H1 (cell line): ENCODE measurements around the gene GGA1. TPM values are rescaled to one million over a fixed set of nuclear protein-coding genes. Genes with fewer than 3 reads are reported as not detected.

Experiments
- CTCF ChIA-PET: fragments of 300-600 bp; sonication (Branson Sonifier 250); formaldehyde crosslinking; loops from one replicate; lab custom pipeline; 2021; ENCODE audit not compliant: partially characterized antibody; lab: Charles Lee
- POLR2A ChIA-PET: fragments of 300-600 bp; sonication (Branson Sonifier 250); formaldehyde crosslinking; loops from one replicate; lab custom pipeline; 2021; ENCODE audit warnings: inconsistent platforms; ENCODE audit not compliant: partially characterized antibody; lab: Charles Lee
- DNase-seq, 2 experiments: peaks; one replicate each; pipeline versions ENCODE4 v3.0.0 to v3.0.0-alpha.2; 2010 to 2022; ENCODE audit warnings: low spot score in 2 of 2, low read depth in 1 of 2, mixed read lengths in 1 of 2
- FAIRE-seq: peaks from 2 replicates; lab custom pipeline; 2011; peaks lifted over from hg19 to GRCh38; lab: Jason Lieb, UNC
- H2AFZ ChIP-seq: 2 replicates; pipeline ENCODE4 v1.8.1; 2012; ENCODE audit warnings: low read length, inconsistent platforms
- H2AK5ac ChIP-seq: 2 replicates; pipeline ENCODE4 v1.6.1; 2013; ENCODE audit warnings: low read depth, low read length
- H2BK120ac ChIP-seq: replicated peaks from 2 replicates; pipeline ENCODE3; 2013; ENCODE audit warnings: low read depth, low read length, inconsistent platforms
- H2BK12ac ChIP-seq: 2 replicates; pipeline ENCODE4 v1.6.1; 2013; ENCODE audit warnings: low read depth, low read length
- H2BK15ac ChIP-seq: 2 replicates; pipeline ENCODE4 v1.6.1; 2013; ENCODE audit warnings: low read length
- H2BK20ac ChIP-seq: 2 replicates; pipeline ENCODE4 v1.6.1; 2013; ENCODE audit warnings: low read length
- H2BK5ac ChIP-seq: 2 replicates; pipeline ENCODE4 v1.6.1; 2013; ENCODE audit warnings: low read depth, low read length
- H3K14ac ChIP-seq: 2 replicates; pipeline ENCODE4 v1.6.1; 2013; ENCODE audit warnings: inconsistent platforms; ENCODE audit not compliant: insufficient read length
- H3K18ac ChIP-seq: 2 replicates; pipeline ENCODE4 v1.6.1; 2013; ENCODE audit warnings: low read length; ENCODE audit errors: extremely low read depth
- H3K23ac ChIP-seq: 2 replicates; pipeline ENCODE4 v1.6.1; 2013; ENCODE audit warnings: inconsistent platforms; ENCODE audit not compliant: insufficient read length
- H3K23me2 ChIP-seq: 2 replicates; pipeline ENCODE4 v1.6.1; 2013; ENCODE audit warnings: low read depth, low read length
- H3K27ac ChIP-seq: 2 replicates; pipeline ENCODE4 v1.6.1; 2011; ENCODE audit warnings: low read depth, low read length, inconsistent platforms
- H3K27me3 ChIP-seq, 4 experiments: replicated peaks in 1 of 4; 1 replicate in 1 of 4; 2 replicates in 3 of 4; pipeline versions ENCODE4 v1.6.1 to v1.8.1; 2011 to 2013; ENCODE audit warnings: low read length in 3 of 4, mild to moderate bottlenecking in 3 of 4, inconsistent platforms in 2 of 4, mixed read lengths in 2 of 4, moderate library complexity in 1 of 4; ENCODE audit not compliant: control insufficient read depth in 3 of 4, insufficient read depth in 3 of 4; ENCODE audit errors: extremely low read depth in 1 of 4
- H3K36me3 ChIP-seq, 4 experiments: 2 replicates each; pipeline versions ENCODE4 v1.6.1 to v1.8.1; 2011 to 2013; ENCODE audit warnings: mild to moderate bottlenecking in 4 of 4, low read length in 3 of 4, moderate library complexity in 2 of 4, control low read depth in 1 of 4, inconsistent platforms in 1 of 4; ENCODE audit not compliant: insufficient read depth in 4 of 4, control insufficient read depth in 2 of 4
- H3K4ac ChIP-seq: replicated peaks from 2 replicates; pipeline ENCODE3; 2013; ENCODE audit warnings: low read length, low read depth, mixed read lengths, inconsistent platforms; ENCODE audit not compliant: insufficient read length
- H3K4me1 ChIP-seq, 4 experiments: replicated peaks in 1 of 4; 1 replicate in 1 of 4; 2 replicates in 3 of 4; pipeline versions ENCODE4 v1.6.1 to v1.8.1; 2011 to 2013; ENCODE audit warnings: low read length in 3 of 4, inconsistent platforms in 2 of 4, mixed read lengths in 1 of 4; ENCODE audit not compliant: insufficient read depth in 4 of 4, control insufficient read depth in 3 of 4
- H3K4me2 ChIP-seq, 2 experiments: 2 replicates each; pipeline versions ENCODE4 v1.6.1 to v1.8.1; 2011 to 2013; ENCODE audit warnings: low read depth in 2 of 2, low read length in 2 of 2, control low read depth in 1 of 2, inconsistent platforms in 1 of 2, mild to moderate bottlenecking in 1 of 2; ENCODE audit not compliant: insufficient read depth in 1 of 2
- H3K4me3 ChIP-seq, 4 experiments: fragments of 200-600, 300-600 bp in 1 of 4; sonication (generic), shearing (Covaris generic), sonication (Bioruptor Twin) in 1 of 4; 2 replicates each; pipeline versions ENCODE4 v1.5.1 to v1.8.1; 2011 to 2016; ENCODE audit warnings: low read length in 4 of 4, low read depth in 3 of 4, control low read depth in 2 of 4, inconsistent platforms in 2 of 4, mild to moderate bottlenecking in 2 of 4, mixed read lengths in 1 of 4, moderate library complexity in 1 of 4; ENCODE audit not compliant: insufficient read depth in 2 of 4; ENCODE audit errors: extremely low read depth in 1 of 4
- H3K56ac ChIP-seq: replicated peaks from 2 replicates; pipeline ENCODE3; 2013; ENCODE audit warnings: low read depth, mild to moderate bottlenecking, mixed read lengths, low read length, inconsistent platforms; ENCODE audit not compliant: insufficient read length
- H3K79me1 ChIP-seq: 2 replicates; pipeline ENCODE4 v1.6.1; 2013; ENCODE audit warnings: low read depth, low read length, control low read depth
- H3K79me2 ChIP-seq, 2 experiments: 2 replicates each; pipeline versions ENCODE4 v1.6.1 to v1.8.1; 2012 to 2013; ENCODE audit warnings: low read length in 2 of 2, mild to moderate bottlenecking in 2 of 2, inconsistent platforms in 1 of 2; ENCODE audit not compliant: insufficient read depth in 2 of 2, control insufficient read depth in 1 of 2
- H3K9ac ChIP-seq, 4 experiments: replicated peaks in 1 of 4; 1 replicate in 1 of 4; 2 replicates in 3 of 4; pipeline versions ENCODE4 v1.6.1 to v1.8.1; 2011 to 2013; ENCODE audit warnings: low read depth in 3 of 4, low read length in 3 of 4, control low read depth in 2 of 4, mild to moderate bottlenecking in 2 of 4, moderate library complexity in 2 of 4, inconsistent platforms in 1 of 4; ENCODE audit errors: extremely low read depth in 1 of 4
- H3K9me3 ChIP-seq, 2 experiments: 2 replicates each; pipeline versions ENCODE4 v1.6.1 to v1.8.1; 2012 to 2013; ENCODE audit warnings: mild to moderate bottlenecking in 2 of 2, moderate library complexity in 2 of 2, control low read depth in 1 of 2, inconsistent platforms in 1 of 2, low read depth in 1 of 2, low read length in 1 of 2, mixed read lengths in 1 of 2; ENCODE audit not compliant: insufficient read depth in 2 of 2
- H4K20me1 ChIP-seq, 2 experiments: replicated peaks in 1 of 2; 2 replicates each; pipeline versions ENCODE3 to v1.8.1; 2011 to 2013; ENCODE audit warnings: inconsistent platforms in 2 of 2, low read length in 2 of 2, mild to moderate bottlenecking in 1 of 2; ENCODE audit not compliant: insufficient read depth in 2 of 2, control insufficient read depth in 1 of 2
- H4K5ac ChIP-seq: 2 replicates; pipeline ENCODE4 v1.6.1; 2013; ENCODE audit warnings: low read length, low read depth, mixed read lengths, inconsistent platforms; ENCODE audit not compliant: insufficient read length
- H4K8ac ChIP-seq: 2 replicates; pipeline ENCODE4 v1.8.0; 2013; ENCODE audit warnings: mild to moderate bottlenecking, moderate library complexity, low read length, inconsistent platforms; ENCODE audit not compliant: insufficient read depth; ENCODE audit errors: extremely low read depth
- H4K91ac ChIP-seq: replicated peaks from 2 replicates; pipeline ENCODE3; 2013; ENCODE audit warnings: low read length, mixed read lengths, inconsistent platforms; ENCODE audit not compliant: insufficient read length
- CTBP2 ChIP-seq: IDR thresholded peaks from 2 replicates; pipeline ENCODE4 v1.7.0; 2011; ENCODE audit warnings: borderline replicate concordance, mild to moderate bottlenecking, moderate library complexity, mixed read lengths, low read length; ENCODE audit not compliant: insufficient read depth, insufficient read length
- MAX ChIP-seq: IDR thresholded peaks from 2 replicates; pipeline ENCODE4 v1.6.1; 2012; ENCODE audit warnings: inconsistent platforms
- TCF12 ChIP-seq: IDR thresholded peaks from 2 replicates; pipeline ENCODE4 v1.6.1; 2011; ENCODE audit warnings: low read depth, mild to moderate bottlenecking, low read length
- WGBS, 2 experiments: shearing (Covaris generic) in 1 of 2; methylation state at CpG; one replicate each; pipeline versions ENCODE4 v1.1.6 to v1.1.7; 2013 to 2015; ENCODE audit warnings: low lambda C conversion rate in 2 of 2, mixed read lengths in 2 of 2, inconsistent platforms in 1 of 2, low coverage in 1 of 2, missing lambda C conversion rate in 1 of 2; ENCODE audit not compliant: insufficient replicate concordance in 2 of 2, insufficient coverage in 1 of 2, insufficient read length in 1 of 2; ENCODE audit errors: extremely low coverage in 1 of 2, missing lambda C conversion rate in 1 of 2; 5-methylcytosine and 5-hydroxymethylcytosine counted together
- polyA plus RNA-seq, 7 experiments: library from polyadenylated mRNA; depleted of rRNA in 3 of 7; stranded (reverse) in 5 of 7; unstranded in 2 of 7; fragments of >200 nt in 5 of 7; fragments of 200-250 nt in 2 of 7; gene quantifications; 1 replicate in 5 of 7; 2 replicates in 1 of 7; 4 replicates in 1 of 7; pipeline versions ENCODE4 v1.2.1 to v1.2.3, GENCODE V29; 2011 to 2013; ENCODE audit warnings: missing spikeins in 2 of 7, mixed read lengths in 2 of 7
- total RNA-seq: library from RNA; stranded (reverse); fragmentation: NEBNext Ultra II Directional; extraction: Animal tissue kit (Norgen Biotek cat#: 25700); gene quantifications from 2 replicates; pipeline ENCODE4 v1.2.1, GENCODE V29; 2021

GGA1 gene
- total and polyA plus RNA-seq, 2 of the 8 experiments (the other 6 are each of a cell fraction or from before 2014, with no cell fraction given): 49.3 to 57.2 TPM

- Histone ChIP-seq H2BK120ac (no peak overlapping the region), H2AK5ac (no peak overlapping the region), H2BK12ac (peak overlapping the region; percentile 75; the same call in 1 of the 2 replicates), H3K79me1 (no peaks in the 10 kb centered on the region), H4K20me1 (no peaks in the 10 kb centered on the region), H3K18ac (peak overlapping the region; percentile 48; the same call in 1 of the 2 replicates), H3K23me2 (no peaks in the 10 kb centered on the region), H2AFZ (no peak overlapping the region), H3K14ac (no peak overlapping the region), H3K4me2 (peak overlapping the region; percentile 23; a peak in 2 of 4 replicates), H3K79me2 (no peaks in the 10 kb centered on the region), H3K4me1 (peaks cover 9 to 21% (median 16%) of the 10 kb centered on the region in 4 experiments), H2BK20ac (peak overlapping the region; percentile 62; the same call in 1 of the 2 replicates), H2BK5ac (peak overlapping the region; percentile 57), H3K4me3 (no peak overlapping the region), H3K23ac (no peak overlapping the region), H3K9me3 (no peaks in the 10 kb centered on the region), H2BK15ac (peak overlapping the region; percentile 97; the same call in 1 of the 2 replicates), H3K27ac (no peak overlapping the region; the same call in 1 of the 2 replicates), H3K27me3 (no peaks in the 10 kb centered on the region; a peak in 1 of 7 replicates), H3K36me3 (no peaks in the 10 kb centered on the region), H4K91ac (peak overlapping the region; percentile 66), H3K9ac (no peak overlapping the region), H3K56ac (no peak overlapping the region), H3K4ac (no peak overlapping the region), H4K8ac (no peak overlapping the region), H4K5ac (no peak overlapping the region)
- FAIRE-seq (no peak), DNase-seq (no peak)
- CTCF ChIA-PET: interaction anchor here (0.6 to 39.4 kb wide), 19 partner anchors 8 to 310 kb away, joined by 3 to 1347 read pairs (median 6); partner anchors contain the start of genes GALR3, GGA1 and LGALS2
- TF ChIP-seq TCF12: 0 out of 2 replicates have a peak, but pooled peaks have one; percentile 28
- TF ChIP-seq MAX: no peak
- peak; percentile 51 for TF ChIP-seq CTBP2
- 53% methylated on average over 18 of the region's 21 CpGs; no CpG with 5 or more reads in 1 of the 2 experiments for WGBS, 2 experiments
- POLR2A ChIA-PET: interaction anchor here (0.7 to 12.2 kb wide), 6 partner anchors 7 to 47 kb away, joined by 3 to 198 read pairs (median 6); no protein-coding TSS in a partner anchor
Measured at GRCh38 chr22:37569009-37569920, 39.4 kb upstream of the GGA1 start.
